HG03196 (cell line): ENCODE results near the gene RUVBL2.

ENCODE experiments used
- ATAC-seq: cut with Tn5 transposase; IDR thresholded peaks from one replicate; pipeline ENCODE4 v1.9.1; 2021; ENCODE audit not compliant: unreplicated experiment

RUVBL2 gene

GRCh38 chr19:48993175-48994034, at the start of gene RUVBL2, which contains the start of gene GYS1:
Gene RUVBL2 (plus strand): TSS chr19:48993887. CDS start chr19:48993912, 25 bp downstream.
Gene GYS1 (minus strand): TSS chr19:48993309. CDS start chr19:48993112, 197 bp downstream.
- ATAC-seq, result peak; percentile 80

GRCh38 chr19:48945415-48945814, 48.3 kb upstream of the RUVBL2 start:
- ATAC-seq, result no peak

GRCh38 chr19:48945817-48946216, 47.9 kb upstream of the RUVBL2 start:
- no peak for ATAC-seq

GRCh38 chr19:48946463-48947257, 47.0 kb upstream of the RUVBL2 start:
- no peak for ATAC-seq

GRCh38 chr19:48947258-48947542, 46.5 kb upstream of the RUVBL2 start:
- no peak for ATAC-seq

- no peak for ATAC-seq
Measured at GRCh38 chr19:48950159-48950558, 43.5 kb upstream of the RUVBL2 start.

GRCh38 chr19:48950830-48951519, 42.7 kb upstream of the RUVBL2 start:
- ATAC-seq, result no peak

GRCh38 chr19:48953141-48953540, 40.5 kb upstream of the RUVBL2 start:
- ATAC-seq, result no peak

GRCh38 chr19:48953990-48954594, 39.6 kb upstream of the RUVBL2 start:
- no peak for ATAC-seq

GRCh38 chr19:48954595-48955307, 38.9 kb upstream of the RUVBL2 start, which contains the start of gene BAX:
Gene BAX (plus strand): TSS chr19:48954875. CDS start chr19:48954929, 54 bp downstream.
- ATAC-seq, result peak; percentile 82

- no peak for ATAC-seq
Measured at GRCh38 chr19:48955308-48955958, 38.3 kb upstream of the RUVBL2 start.

- no peak for ATAC-seq
Measured at GRCh38 chr19:48958006-48958405, 35.7 kb upstream of the RUVBL2 start.

- ATAC-seq, result no peak
Measured at GRCh38 chr19:48959341-48960239, 34.1 kb upstream of the RUVBL2 start.

GRCh38 chr19:48961051-48961649, 32.5 kb upstream of the RUVBL2 start:
- ATAC-seq, result no peak

GRCh38 chr19:48961673-48962028, 32.0 kb upstream of the RUVBL2 start:
- no peak for ATAC-seq

GRCh38 chr19:48962029-48962848, 31.4 kb upstream of the RUVBL2 start:
- ATAC-seq, result no peak

GRCh38 chr19:48962849-48963165, 30.9 kb upstream of the RUVBL2 start:
- ATAC-seq, result no peak
